Stimulated activated naive CD8-positive, alpha-beta T cell treated with anti-CD3 and anti-CD28 coated beads, Interleukin-15, Interleukin-2, amounts not matched to agents 100 ng/mL and 50 ng/mL, for 24 hours (primary cell): ENCODE data around the gene HLA-DPB1.
"Not testable (repeated sequence)": the region's sequence is repeated elsewhere in the genome, so short reads cannot be mapped to it uniquely, and the experiment has no call there.

Experiments
- H3K27ac Mint-ChIP-seq: one replicate; pipeline ENCODE4 v1.8.0; 2021; ENCODE audit warnings: mild to moderate bottlenecking, mixed read lengths
- H3K27me3 Mint-ChIP-seq: one replicate; pipeline ENCODE4 v1.8.0; 2021; ENCODE audit warnings: mixed read lengths
- H3K36me3 Mint-ChIP-seq: one replicate; pipeline ENCODE4 v1.8.0; 2021; ENCODE audit warnings: low read depth, mixed read lengths
- H3K4me1 Mint-ChIP-seq: one replicate; pipeline ENCODE4 v1.8.0; 2021; ENCODE audit warnings: low read depth, mixed read lengths
- H3K4me3 Mint-ChIP-seq: one replicate; pipeline ENCODE4 v1.8.0; 2021; ENCODE audit warnings: mild to moderate bottlenecking, mixed read lengths
- H3K9me3 Mint-ChIP-seq: one replicate; pipeline ENCODE4 v1.8.0; 2021; ENCODE audit warnings: mixed read lengths

Gene HLA-DPB1

DNA sequence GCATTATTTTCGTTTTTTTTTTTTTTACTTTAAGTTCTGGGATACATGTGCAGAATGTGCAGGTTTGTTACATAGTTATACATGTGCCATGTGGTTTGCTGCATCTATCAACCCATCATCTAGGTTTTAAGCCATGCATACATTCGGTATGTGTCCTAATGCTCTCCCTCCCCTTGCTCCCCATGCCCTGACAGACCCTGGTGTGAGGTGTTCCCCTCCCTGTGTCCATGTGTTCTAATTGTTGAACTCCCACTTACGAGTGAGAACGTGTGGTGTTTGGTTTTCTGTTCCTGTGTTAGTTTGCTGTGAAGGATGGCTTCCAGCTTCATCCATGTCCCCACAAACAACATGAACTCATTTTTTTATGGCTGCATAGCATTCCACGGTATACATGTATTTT is 12.4 kb upstream of the HLA-DPB1 start:
- H3K27me3 Mint-ChIP-seq, H3K27ac Mint-ChIP-seq, H3K4me3 Mint-ChIP-seq, H3K9me3 Mint-ChIP-seq: not testable (repeated sequence)
- peaks cover 13% of the 10 kb centered on the region for H3K4me1 Mint-ChIP-seq
- H3K36me3 Mint-ChIP-seq: peaks cover 14% of the 10 kb centered on the region

DNA sequence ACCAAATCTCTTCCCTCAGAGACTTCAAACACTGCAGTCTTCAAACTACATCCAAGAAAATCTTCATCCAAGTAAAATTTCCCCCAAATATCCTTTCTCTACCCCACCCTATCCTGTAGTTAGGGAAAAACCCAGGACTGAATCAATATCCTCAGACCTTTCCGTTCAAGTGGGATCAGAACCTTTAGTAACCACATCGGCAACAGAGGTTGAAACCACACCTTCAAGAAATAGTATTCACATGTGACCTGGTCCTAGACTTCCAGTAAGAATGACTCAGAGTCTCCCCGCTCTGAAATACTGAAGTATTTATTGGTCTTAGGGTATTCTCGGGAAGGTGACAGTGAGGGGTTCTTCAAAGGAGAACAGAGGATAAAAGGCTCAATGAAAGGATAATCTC is 11.1 kb upstream of the HLA-DPB1 start:
- Mint-ChIP-seq H3K4me1 (peaks cover 13% of the 10 kb centered on the region), H3K36me3 (peaks cover 19% of the 10 kb centered on the region), H3K4me3 (no peak overlapping the region), H3K27me3 (no peaks in the 10 kb centered on the region), H3K9me3 (no peaks in the 10 kb centered on the region), H3K27ac (no peak overlapping the region)

DNA sequence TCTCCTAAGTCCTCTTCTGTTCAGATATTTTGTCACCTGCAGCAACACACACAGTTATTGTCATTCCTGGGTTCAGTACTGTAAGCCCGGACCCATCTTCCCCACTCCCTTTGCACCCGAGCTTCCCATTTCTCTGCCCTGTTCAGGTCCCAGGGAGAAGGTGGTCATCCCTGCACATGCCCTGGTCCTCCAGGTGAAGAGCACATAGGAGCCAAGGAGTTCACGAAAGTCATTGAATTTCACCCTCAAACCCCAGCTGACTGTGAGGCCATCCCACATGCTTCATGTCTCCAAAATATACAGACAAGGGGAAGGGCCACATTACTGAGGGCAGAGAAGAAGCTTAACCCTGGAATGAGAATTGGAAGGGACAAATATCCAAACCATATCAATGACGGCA is 10.5 kb upstream of the HLA-DPB1 start:
- Mint-ChIP-seq H3K36me3 (peaks cover 19% of the 10 kb centered on the region), H3K9me3 (no peaks in the 10 kb centered on the region), H3K27ac (peak overlapping the region; percentile 50), H3K27me3 (no peaks in the 10 kb centered on the region), H3K4me1 (peaks cover 13% of the 10 kb centered on the region), H3K4me3 (no peak overlapping the region)

DNA sequence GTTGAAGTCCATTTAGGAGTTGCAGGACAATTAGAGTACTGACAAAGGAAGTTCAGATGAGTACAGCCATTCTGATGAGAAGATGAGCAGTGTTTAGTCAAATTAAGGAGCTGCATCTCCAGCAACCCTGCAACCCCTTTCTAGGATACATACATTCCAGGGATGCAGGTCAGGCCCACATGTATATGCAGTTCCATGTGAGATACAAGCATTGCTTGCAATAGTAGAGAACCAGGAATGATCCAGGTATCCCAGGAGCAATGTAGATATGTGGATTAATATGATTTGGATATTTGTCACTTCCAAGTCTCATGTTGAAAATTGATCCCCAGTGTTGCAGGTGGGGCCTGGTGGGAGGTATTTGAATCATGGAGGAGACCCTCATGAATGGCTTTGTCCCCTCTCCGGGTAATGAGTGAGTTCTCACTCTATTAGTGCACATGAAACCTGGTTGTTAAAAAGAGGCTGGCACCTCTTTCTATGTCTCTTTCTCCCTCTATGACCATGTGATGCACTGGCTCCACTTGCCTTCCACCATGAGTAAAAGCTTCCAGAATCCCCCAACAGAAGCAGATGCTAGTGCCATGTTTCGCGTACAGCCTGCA is 8.8 kb upstream of the HLA-DPB1 start:
- no peak overlapping the region for H3K4me3 Mint-ChIP-seq
- peaks cover 13% of the 10 kb centered on the region for H3K4me1 Mint-ChIP-seq
- no peak overlapping the region for H3K27ac Mint-ChIP-seq
- H3K27me3 Mint-ChIP-seq: no peaks in the 10 kb centered on the region
- no peaks in the 10 kb centered on the region for H3K9me3 Mint-ChIP-seq
- peaks cover 19% of the 10 kb centered on the region for H3K36me3 Mint-ChIP-seq

DNA sequence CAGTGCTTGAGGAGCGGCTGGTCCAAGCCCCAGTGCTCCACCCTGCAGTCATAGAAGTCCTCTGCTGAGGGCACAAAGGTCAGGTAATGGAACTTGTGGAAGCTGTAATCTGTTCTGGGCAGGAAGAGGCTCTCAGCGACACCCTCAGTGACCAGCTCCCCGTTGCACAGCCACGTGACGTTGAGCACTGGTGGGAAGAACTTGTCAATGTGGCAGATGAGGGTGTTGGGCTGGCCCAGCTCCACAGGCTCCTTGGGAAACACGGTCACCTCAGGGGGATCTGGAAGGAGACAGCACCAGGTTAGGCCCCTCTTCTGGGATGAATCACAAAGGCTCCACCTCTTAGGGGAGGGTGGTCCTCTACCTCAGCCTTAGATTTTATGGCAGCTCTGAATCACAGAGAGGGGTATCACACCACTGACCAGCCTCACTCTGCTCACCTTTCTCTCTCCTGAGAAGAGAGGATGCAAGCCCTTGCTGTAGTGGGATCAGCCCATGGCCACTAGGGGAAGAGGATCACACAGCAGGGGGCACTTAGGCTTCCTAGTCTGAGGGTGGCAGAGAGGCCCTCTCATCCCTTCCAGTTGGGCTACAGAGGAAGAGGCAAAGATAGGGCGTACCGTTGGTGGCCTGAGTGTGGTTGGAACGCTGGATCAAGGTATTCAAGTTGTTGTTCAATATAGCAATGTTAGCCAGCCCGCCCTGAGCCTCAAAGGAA is 6.6 kb upstream of the HLA-DPB1 start:
- Mint-ChIP-seq H3K27ac (no peak overlapping the region), H3K4me1 (peaks cover 21% of the 10 kb centered on the region), H3K36me3 (peaks cover 19% of the 10 kb centered on the region), H3K4me3 (no peak overlapping the region), H3K27me3 (no peaks in the 10 kb centered on the region), H3K9me3 (no peaks in the 10 kb centered on the region)

DNA sequence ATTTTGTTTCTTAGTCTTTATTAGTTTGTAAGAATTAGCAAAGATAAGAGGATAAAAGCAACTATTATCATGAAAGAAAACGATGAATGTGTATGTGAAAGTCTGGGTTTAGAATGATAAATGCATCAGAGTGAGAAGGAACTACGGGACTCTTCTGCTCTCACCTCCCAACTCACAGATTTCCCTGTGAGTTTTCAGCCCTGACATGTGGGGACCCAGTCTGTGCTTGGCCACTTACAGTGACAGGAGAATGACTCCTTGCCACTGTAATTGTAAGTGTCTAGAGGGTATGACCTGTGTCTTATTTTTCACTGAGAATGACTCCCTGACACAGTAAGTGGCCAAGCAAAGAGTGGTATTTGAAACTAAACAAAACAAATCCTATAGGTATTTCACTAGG is 4.9 kb upstream of the HLA-DPB1 start:
- Mint-ChIP-seq H3K27me3 (no peaks in the 10 kb centered on the region), H3K27ac (no peak overlapping the region), H3K4me3 (peak overlapping the region; percentile 85), H3K9me3 (no peaks in the 10 kb centered on the region), H3K4me1 (peaks cover 26% of the 10 kb centered on the region), H3K36me3 (peaks cover 19% of the 10 kb centered on the region)

DNA sequence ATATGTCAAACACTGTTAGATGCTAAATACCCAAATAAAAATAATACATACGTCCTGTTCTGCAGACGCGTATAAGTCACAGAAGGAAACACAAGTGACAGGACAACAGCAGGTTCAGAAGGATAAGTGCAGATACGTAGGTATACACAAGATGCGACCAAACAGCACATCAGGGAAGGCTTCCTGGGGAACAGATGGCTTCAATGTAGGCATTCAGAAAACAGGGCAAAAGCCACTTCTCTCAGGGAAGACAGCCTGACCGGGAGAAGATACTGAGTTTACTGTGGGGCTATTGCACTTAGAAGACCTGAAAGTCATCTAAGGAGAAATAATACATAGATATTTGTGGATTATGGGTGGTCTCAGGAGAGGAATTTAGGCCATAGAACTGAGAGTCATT is 4.2 kb upstream of the HLA-DPB1 start:
- H3K27me3 Mint-ChIP-seq: no peaks in the 10 kb centered on the region
- H3K4me1 Mint-ChIP-seq: peaks cover 32% of the 10 kb centered on the region
- peak overlapping the region; percentile 85 for H3K4me3 Mint-ChIP-seq

DNA sequence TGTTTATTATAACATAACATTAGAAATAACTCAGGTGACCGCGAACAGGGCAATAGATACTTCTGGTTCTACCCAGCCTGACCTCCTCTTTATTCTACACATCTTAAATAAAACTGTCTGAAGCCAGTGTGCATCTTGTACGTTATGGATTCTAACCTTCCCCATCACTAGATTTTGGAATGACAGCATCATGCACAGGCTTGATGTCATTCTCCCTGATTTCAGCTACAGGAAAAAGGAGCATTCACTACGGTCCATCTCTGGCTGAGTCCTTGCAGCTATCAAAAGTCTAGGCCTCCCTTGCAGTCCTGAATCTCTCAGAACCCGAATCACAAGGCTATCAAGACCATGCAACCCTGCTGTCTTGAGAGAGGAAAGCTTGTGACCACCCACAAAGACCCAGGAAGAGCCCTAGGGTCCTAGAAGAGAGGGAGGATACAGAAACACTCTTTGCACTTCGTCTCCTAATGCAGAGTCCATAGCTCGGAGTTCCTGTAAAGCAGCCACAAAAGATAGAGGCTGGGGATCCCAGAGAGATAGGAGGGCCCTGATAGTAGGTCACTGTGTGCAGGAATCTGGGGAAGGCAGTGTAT is 3.2 kb upstream of the HLA-DPB1 start:
- no peaks in the 10 kb centered on the region for H3K9me3 Mint-ChIP-seq
- H3K27me3 Mint-ChIP-seq: no peaks in the 10 kb centered on the region
- H3K36me3 Mint-ChIP-seq: peaks cover 13% of the 10 kb centered on the region
- peak overlapping the region; percentile 85 for H3K4me3 Mint-ChIP-seq
- H3K27ac Mint-ChIP-seq: no peak overlapping the region
- H3K4me1 Mint-ChIP-seq: peaks cover 41% of the 10 kb centered on the region

More for the DNA sequence above, 4.2 kb upstream of the HLA-DPB1 start:
- H3K36me3 Mint-ChIP-seq: peaks cover 19% of the 10 kb centered on the region
- no peaks in the 10 kb centered on the region for H3K9me3 Mint-ChIP-seq
- H3K27ac Mint-ChIP-seq: no peak overlapping the region

DNA sequence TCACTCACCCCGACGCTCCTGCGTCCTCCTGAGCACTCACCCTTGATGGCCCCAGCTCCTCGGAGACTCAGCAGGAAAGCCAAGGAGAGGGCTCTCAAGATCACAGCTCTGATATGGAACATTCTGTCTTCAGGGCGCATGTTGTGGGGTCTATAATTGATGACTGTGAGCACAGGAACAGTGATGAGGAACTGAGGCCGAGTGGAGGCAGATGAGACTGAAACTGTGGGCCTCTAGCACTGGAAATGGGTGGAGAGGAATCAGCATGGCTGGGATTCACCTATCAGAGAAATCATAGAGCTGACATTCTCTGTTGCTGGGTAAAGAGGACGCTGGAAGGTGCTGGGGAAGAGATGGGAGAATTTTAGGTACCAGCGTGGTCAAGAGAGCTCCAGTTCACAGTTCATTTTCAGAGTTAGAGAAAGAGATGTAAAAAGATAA is 2.3 kb upstream of the HLA-DPB1 start, which contains the start of gene HLA-DPA1:
Gene HLA-DPA1 (minus strand): TSS at position 219 of the 441 bp plus-strand sequence.
- peak within 1 kb of the TSS; percentile 50 for H3K27ac Mint-ChIP-seq
- peaks cover 4% of the 10 kb centered on the region for H3K36me3 Mint-ChIP-seq
- H3K4me3 Mint-ChIP-seq: peak within 1 kb of the TSS; percentile 85
- H3K4me1 Mint-ChIP-seq: peaks cover 47% of the 10 kb centered on the region
- no peaks in the 10 kb centered on the region for H3K27me3 Mint-ChIP-seq
- no peaks in the 10 kb centered on the region for H3K9me3 Mint-ChIP-seq

DNA sequence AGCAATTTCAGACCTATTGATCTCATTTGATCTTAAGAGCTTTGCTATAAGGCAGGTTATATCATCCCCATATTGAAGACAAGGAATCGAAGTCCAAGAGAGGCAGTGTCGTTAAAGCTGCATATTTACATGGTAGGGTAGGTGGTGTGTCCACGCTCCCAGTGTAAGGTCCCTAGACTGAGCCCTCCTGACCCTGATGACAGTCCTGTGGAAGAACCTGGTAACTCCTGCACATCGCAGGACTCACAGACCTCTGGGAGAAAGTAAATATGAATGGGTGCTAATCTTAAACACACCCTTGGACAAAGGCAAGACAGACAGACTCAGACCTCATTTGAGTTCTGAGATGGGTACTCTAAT is 602 bp upstream of the HLA-DPB1 start:
- peak overlapping the region; percentile 23 for H3K27ac Mint-ChIP-seq
- H3K36me3 Mint-ChIP-seq: no peaks in the 10 kb centered on the region
- no peaks in the 10 kb centered on the region for H3K9me3 Mint-ChIP-seq
- peak overlapping the region; percentile 66 for H3K4me3 Mint-ChIP-seq
- H3K4me1 Mint-ChIP-seq: peaks cover 59% of the 10 kb centered on the region
- no peaks in the 10 kb centered on the region for H3K27me3 Mint-ChIP-seq

DNA sequence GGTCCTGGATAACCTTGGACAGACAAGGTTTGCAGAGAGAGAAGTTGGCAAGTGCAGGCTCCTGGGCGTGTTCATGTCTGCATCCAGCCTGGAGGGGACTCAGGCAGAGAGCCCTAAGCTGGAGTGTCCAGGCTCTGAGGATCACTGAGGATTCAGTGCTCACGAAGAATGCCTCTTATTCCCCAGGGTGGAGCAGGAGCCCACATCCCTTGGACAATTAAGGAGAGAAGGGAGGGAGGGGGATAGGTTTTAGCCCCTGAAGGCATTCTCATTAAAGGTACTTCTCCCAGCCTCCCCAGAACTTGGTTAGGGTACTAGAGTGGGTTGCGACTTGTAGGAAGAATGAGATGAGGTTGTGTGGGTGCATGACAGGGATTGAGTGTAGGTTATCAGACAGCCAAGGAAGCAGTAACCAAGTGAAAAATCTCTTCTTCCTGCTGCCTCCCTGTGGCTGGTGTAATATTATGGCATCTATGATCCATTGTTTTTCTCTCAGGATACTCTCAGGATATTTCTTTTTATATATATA is 680 bp downstream of the HLA-DPB1 start:
- H3K27ac Mint-ChIP-seq: no peak overlapping the region
- no peaks in the 10 kb centered on the region for H3K9me3 Mint-ChIP-seq
- H3K27me3 Mint-ChIP-seq: no peaks in the 10 kb centered on the region
- peak overlapping the region; percentile 66 for H3K4me3 Mint-ChIP-seq
- H3K36me3 Mint-ChIP-seq: no peaks in the 10 kb centered on the region
- H3K4me1 Mint-ChIP-seq: peaks cover 62% of the 10 kb centered on the region

DNA sequence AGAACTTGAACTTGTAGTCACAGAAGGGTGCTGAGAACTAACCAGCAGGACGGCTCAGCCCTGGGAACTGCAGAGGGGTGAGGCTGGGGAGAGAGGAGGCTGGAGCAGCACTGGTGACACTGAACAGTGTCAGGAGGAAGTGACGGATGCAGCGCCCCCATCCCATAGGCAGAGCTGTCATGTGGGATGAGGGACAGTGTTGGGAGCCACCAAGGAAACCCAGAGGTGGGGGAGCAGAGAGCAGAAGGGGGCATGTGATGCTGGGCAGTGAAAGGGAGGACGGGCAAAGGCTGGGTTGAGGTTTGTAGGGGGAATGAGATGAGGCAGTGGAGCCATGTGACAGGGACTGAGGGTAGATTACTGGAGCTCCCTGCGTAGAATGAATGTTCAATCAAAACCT is 2.1 kb downstream of the HLA-DPB1 start:
- Mint-ChIP-seq H3K4me3 (peak overlapping the region; percentile 74), H3K9me3 (no peaks in the 10 kb centered on the region), H3K4me1 (peaks cover 58% of the 10 kb centered on the region), H3K27ac (peak overlapping the region; percentile 64), H3K36me3 (no peaks in the 10 kb centered on the region), H3K27me3 (no peaks in the 10 kb centered on the region)

DNA sequence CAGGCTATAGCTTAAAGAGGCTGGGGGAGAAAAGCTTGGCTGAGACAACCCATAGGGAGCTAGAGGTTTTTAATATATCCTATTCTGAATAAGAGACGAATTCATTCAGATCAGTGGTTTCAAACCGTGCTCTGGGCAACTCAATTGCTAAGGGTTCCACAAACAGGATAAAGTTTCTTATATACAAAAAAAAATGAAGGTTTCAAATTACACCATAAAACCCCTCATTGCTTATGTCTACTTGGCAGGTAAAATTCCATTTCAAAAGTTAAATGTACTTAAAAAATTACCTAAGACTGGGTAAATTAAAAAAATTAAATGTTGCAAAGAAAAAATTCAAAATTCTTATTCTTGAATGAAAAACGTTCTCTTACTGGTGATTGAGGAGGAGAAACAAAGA is 2.7 kb downstream of the HLA-DPB1 start:
- Mint-ChIP-seq H3K36me3 (no peaks in the 10 kb centered on the region), H3K27me3 (no peaks in the 10 kb centered on the region), H3K4me1 (peaks cover 55% of the 10 kb centered on the region), H3K27ac (peak overlapping the region; percentile 2), H3K4me3 (peak overlapping the region; percentile 74), H3K9me3 (no peaks in the 10 kb centered on the region)

DNA sequence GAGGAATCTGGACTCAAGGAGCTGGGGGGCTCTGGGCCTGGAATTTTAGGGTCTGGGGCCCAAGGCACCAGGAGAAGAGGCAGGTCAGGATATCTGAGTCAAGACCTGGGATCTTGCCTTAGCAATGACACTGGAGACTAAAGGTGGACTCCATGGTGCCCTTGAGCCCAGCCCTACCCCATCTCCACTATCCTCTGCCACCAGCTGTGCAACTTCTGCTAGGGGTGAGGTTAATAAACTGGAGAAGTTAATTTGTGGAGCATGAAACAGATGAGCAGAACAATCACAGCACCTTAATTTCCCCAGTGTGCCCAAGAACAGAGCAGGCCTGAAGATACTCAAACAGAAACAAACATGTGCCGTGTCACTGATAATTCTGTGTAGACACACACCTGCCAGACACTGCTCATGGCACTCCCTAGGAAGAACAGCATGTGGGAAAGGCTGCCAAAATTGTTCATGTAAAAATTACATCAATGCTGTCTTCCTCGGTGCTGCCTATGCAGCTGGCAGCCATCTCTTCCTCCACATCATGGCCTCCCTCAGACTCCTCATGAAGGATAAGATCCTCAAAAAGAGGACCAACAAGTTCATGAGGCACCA is 3.2 kb downstream of the HLA-DPB1 start:
- Mint-ChIP-seq H3K36me3 (no peaks in the 10 kb centered on the region), H3K9me3 (no peaks in the 10 kb centered on the region), H3K27me3 (no peaks in the 10 kb centered on the region), H3K4me1 (peaks cover 51% of the 10 kb centered on the region), H3K4me3 (peak overlapping the region; percentile 18), H3K27ac (peak overlapping the region; percentile 2)

DNA sequence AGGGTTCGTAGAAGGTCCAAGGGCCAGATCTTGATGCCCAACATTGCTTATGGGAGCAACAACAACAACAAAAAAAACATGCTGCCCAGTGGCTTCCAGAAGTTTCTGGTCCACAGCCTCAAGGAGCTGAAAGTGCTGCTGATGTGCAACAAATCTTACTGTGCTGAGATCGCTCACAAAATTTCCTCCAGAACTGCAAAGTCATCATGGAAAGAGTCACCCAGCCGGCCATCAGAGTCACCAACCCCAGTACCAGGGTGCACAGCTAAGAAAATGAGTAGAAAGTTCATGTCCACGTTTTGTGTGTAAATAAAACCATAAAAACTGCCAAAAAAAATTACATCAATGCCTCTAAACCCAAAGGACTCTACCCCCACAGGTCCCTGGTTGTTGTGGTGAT is 3.8 kb downstream of the HLA-DPB1 start:
- peaks cover 5% of the 10 kb centered on the region for H3K36me3 Mint-ChIP-seq
- H3K27me3 Mint-ChIP-seq: no peaks in the 10 kb centered on the region
- H3K4me1 Mint-ChIP-seq: peaks cover 51% of the 10 kb centered on the region
- H3K9me3 Mint-ChIP-seq: no peaks in the 10 kb centered on the region
- peak overlapping the region; percentile 18 for H3K4me3 Mint-ChIP-seq
- H3K27ac Mint-ChIP-seq: no peak overlapping the region
